SK-N-SH treated with all-trans-retinoic acid at 6 μM for 48 hours (cell line): ENCODE results near the gene NACA2.

Experiments
- ATAC-seq: fragments of 200-7000 bp; cut with Tn5 transposase; 3 replicates; pipeline ENCODE4 v1.9.1; 2020; ENCODE audit warnings: mild to moderate bottlenecking, moderate library complexity
- CREB5 ChIP-seq: fragments of 250-450 bp; sonication (Bioruptor Pico); IDR thresholded peaks from 2 replicates; pipeline ENCODE4 v1.5.1; 2020; ENCODE audit warnings: low read depth, mild to moderate bottlenecking, moderate library complexity
- CSDC2 ChIP-seq: fragments of 250-450 bp; sonication (Bioruptor Pico); IDR thresholded peaks from 2 replicates; pipeline ENCODE4 v1.5.0; 2020; ENCODE audit warnings: mild to moderate bottlenecking, moderate library complexity
- ESRRG ChIP-seq: fragments of 250-450 bp; sonication (Bioruptor Pico); IDR thresholded peaks from 2 replicates; pipeline ENCODE4 v1.6.1; 2021; ENCODE audit warnings: mild to moderate bottlenecking
- PATZ1 ChIP-seq: fragments of 250-450 bp; sonication (Bioruptor Pico); IDR thresholded peaks from 2 replicates; pipeline ENCODE4 v1.8.0; 2020; ENCODE audit warnings: mild to moderate bottlenecking, moderate library complexity, borderline replicate concordance
- POU6F1 ChIP-seq: fragments of 250-450 bp; sonication (Bioruptor Pico); IDR thresholded peaks from 2 replicates; pipeline ENCODE4 v1.8.0; 2021; ENCODE audit warnings: low read depth, mild to moderate bottlenecking, moderate library complexity, borderline replicate concordance
- PPARA ChIP-seq: fragments of 250-450 bp; sonication (Bioruptor Pico); IDR thresholded peaks from 2 replicates; pipeline ENCODE4 v1.5.0; 2020; ENCODE audit warnings: mild to moderate bottlenecking, borderline replicate concordance
- SNAI2 ChIP-seq: fragments of 250-450 bp; sonication (Bioruptor Pico); IDR thresholded peaks from 2 replicates; pipeline ENCODE4 v1.5.0; 2020; ENCODE audit warnings: mild to moderate bottlenecking, moderate library complexity
- TCF4 ChIP-seq: fragments of 250-450 bp; sonication (Bioruptor Pico); IDR thresholded peaks from 2 replicates; pipeline ENCODE4 v1.8.0; 2021; ENCODE audit warnings: mild to moderate bottlenecking, moderate library complexity, borderline replicate concordance
- TOX ChIP-seq: fragments of 250-450 bp; sonication (Bioruptor Pico); IDR thresholded peaks from 2 replicates; pipeline ENCODE4 v1.8.0; 2021; ENCODE audit warnings: mild to moderate bottlenecking, moderate library complexity, borderline replicate concordance
- TSHZ2 ChIP-seq: fragments of 250-450 bp; sonication (Bioruptor Pico); IDR thresholded peaks from 2 replicates; pipeline ENCODE4 v1.5.0; 2020; ENCODE audit warnings: mild to moderate bottlenecking, moderate library complexity
- ZC3H10 ChIP-seq: fragments of 250-450 bp; sonication (Bioruptor Pico); IDR thresholded peaks from 2 replicates; pipeline ENCODE4 v1.5.1; 2021; ENCODE audit warnings: mild to moderate bottlenecking, moderate library complexity
- ZFP3 ChIP-seq: fragments of 250-450 bp; sonication (Bioruptor Pico); IDR thresholded peaks from 2 replicates; pipeline ENCODE4 v1.5.0; 2020; ENCODE audit warnings: mild to moderate bottlenecking, moderate library complexity
- ZFP30 ChIP-seq: fragments of 450-650 bp; formaldehyde crosslinking; IDR thresholded peaks from 2 replicates; pipeline ENCODE4 v1.5.0; 2022; ENCODE audit warnings: mild to moderate bottlenecking, moderate library complexity
- ZNF70 ChIP-seq: fragments of 450-650 bp; formaldehyde crosslinking; IDR thresholded peaks from 2 replicates; pipeline ENCODE4 v1.5.0; 2020; ENCODE audit warnings: mild to moderate bottlenecking, moderate library complexity
- ZNF8 ChIP-seq: fragments of 450-650 bp; formaldehyde crosslinking; IDR thresholded peaks from 2 replicates; pipeline ENCODE4 v1.5.0; 2020; ENCODE audit warnings: mild to moderate bottlenecking, moderate library complexity

Gene NACA2

GRCh38 chr17:61565213-61565612, 25.8 kb downstream of the NACA2 start:
- ATAC-seq, result no peak
- TF ChIP-seq TCF4 (CRISPR knock-in tag) (no peak), SNAI2 (CRISPR knock-in tag) (no peak)
- TF ChIP-seq, all 23 proteins: peak for 0

GRCh38 chr17:61562287-61562686, 28.7 kb downstream of the NACA2 start:
- ATAC-seq, result no peak
- TF ChIP-seq ZC3H10 (CRISPR knock-in tag), result no peak
- no peak for TF ChIP-seq ZFP3 (CRISPR knock-in tag)
- no peak for TF ChIP-seq POU6F1
- TF ChIP-seq TSHZ2 (CRISPR knock-in tag), result no peak
- TF ChIP-seq ESRRG (CRISPR knock-in tag), result no peak

- TF ChIP-seq ZNF8 (CRISPR knock-in tag) (no peak), TCF4 (CRISPR knock-in tag) (no peak)
- no peak for ATAC-seq
Observed at GRCh38 chr17:61561354-61561753, 29.7 kb downstream of the NACA2 start.

- ATAC-seq, result no peak
- no peak for TF ChIP-seq TSHZ2 (CRISPR knock-in tag)
- no peak for TF ChIP-seq PATZ1
- TF ChIP-seq TOX (CRISPR knock-in tag), result no peak
- TF ChIP-seq PPARA (CRISPR knock-in tag), result no peak
- no peak for TF ChIP-seq CSDC2 (CRISPR knock-in tag)
- no peak for TF ChIP-seq CREB5 (CRISPR knock-in tag)
- no peak for TF ChIP-seq ZC3H10 (CRISPR knock-in tag)
- no peak for TF ChIP-seq ZNF70 (CRISPR knock-in tag)
- no peak for TF ChIP-seq ZFP30
- no peak for TF ChIP-seq SNAI2 (CRISPR knock-in tag)
- TF ChIP-seq ZFP3 (CRISPR knock-in tag), result no peak
- TF ChIP-seq POU6F1, result no peak
- TF ChIP-seq, all 23 proteins: peak for 0
Observed at GRCh38 chr17:61560071-61560470, 30.9 kb downstream of the NACA2 start.
